Uterus (tissue), 4 donors: ENCODE measurements around the gene RAB39B. TPM values are rescaled to one million over a fixed set of nuclear protein-coding genes. Genes with fewer than 3 reads are reported as not detected.
"Not testable (repeated sequence)": the region's sequence is repeated elsewhere in the genome, so short reads cannot be mapped to it uniquely, and the experiment has no call there.

Experiments used
- DNase-seq, 2 donors: peaks; one replicate each; pipeline ENCODE4 v3.0.0-alpha.2; 2019 to 2020
- H3K27ac ChIP-seq, 2 donors: fragments of 200-600 bp; sonication (generic); 1 replicate in 1 of 2; 2 replicates in 1 of 2; pipeline ENCODE4 v1.5.1; 2016 to 2018
- H3K27me3 ChIP-seq, 2 donors: fragments of 200-600 bp; sonication (generic); one replicate each; pipeline ENCODE4 v1.5.1; 2018 to 2019; ENCODE audit warnings: control low read depth in 1 of 2
- H3K36me3 ChIP-seq, 2 donors: fragments of 200-600 bp; sonication (generic); one replicate each; pipeline ENCODE4 v1.5.1; 2019; ENCODE audit warnings: control low read depth in 1 of 2
- H3K4me1 ChIP-seq, 2 donors: fragments of 200-600 bp; sonication (generic); one replicate each; pipeline ENCODE4 v1.5.1; 2018 to 2019; ENCODE audit warnings: control low read depth in 1 of 2
- H3K4me3 ChIP-seq, 2 donors: fragments of 200-600 bp; sonication (generic); 1 replicate in 1 of 2; 2 replicates in 1 of 2; pipeline ENCODE4 v1.5.1; 2018 to 2019; ENCODE audit warnings: mild to moderate bottlenecking in 1 of 2
- H3K9me3 ChIP-seq, 2 donors: fragments of 200-600 bp; sonication (generic); one replicate each; pipeline ENCODE4 v1.5.1; 2019; ENCODE audit warnings: control low read depth in 1 of 2
- CTCF ChIP-seq, 4 experiments: fragments of 200-600 bp in 2 of 4; fragments of 450-650 bp in 2 of 4; sonication (generic) in 2 of 4; IDR thresholded peaks; one replicate each; pipeline ENCODE4 v1.5.1; 2016 to 2019; ENCODE audit warnings: antibody characterized with exemption in 4 of 4, mild to moderate bottlenecking in 2 of 4, moderate library complexity in 1 of 4
- POLR2A ChIP-seq, 2 donors: fragments of 450-650 bp; IDR thresholded peaks; one replicate each; pipeline ENCODE4 v1.6.1; 2016; ENCODE audit warnings: antibody characterized with exemption in 2 of 2, mild to moderate bottlenecking in 1 of 2, moderate library complexity in 1 of 2
- intact Hi-C: fragments of 100-400 bp; cut with DNase I; formaldehyde crosslinking; loops from one replicate; pipeline ENCODE4 v1.15.1; 2023; ENCODE audit warnings: low total_unique reads
- total RNA-seq, 4 donors: library from RNA; depleted of rRNA in 3 of 4; stranded (reverse); fragments of >200 nt in 3 of 4; gene quantifications; one replicate each; pipeline versions ENCODE4 v1.1.0 to v1.2.4, GENCODE V29; 2014 to 2023
- donor health status: DM: yes; HTN: yes; CAD: no.

The RAB39B gene
- total RNA-seq, 4 donors from 2014 or later: 0.24 to 3.5 TPM; not detected in 2

GRCh38 chrX:155225774-155226173 is 38.5 kb downstream of the RAB39B start:
- no peaks in the 10 kb centered on the region for H3K27me3 ChIP-seq
- TF ChIP-seq POLR2A (IDR thresholded peaks at IDR 0.05) (no peak), CTCF (IDR thresholded peaks at IDR 0.05) (no peak)
- intact Hi-C loops: no loop called here
- no peaks in the 10 kb centered on the region for H3K4me1 ChIP-seq
- no peak overlapping the region for H3K27ac ChIP-seq
- H3K4me3 ChIP-seq: no peak overlapping the region
- no peaks in the 10 kb centered on the region for H3K9me3 ChIP-seq
- no peaks in the 10 kb centered on the region for H3K36me3 ChIP-seq
- no peak for DNase-seq

GRCh38 chrX:155223746-155224145 is 40.5 kb downstream of the RAB39B start:
- H3K9me3 ChIP-seq, H3K36me3 ChIP-seq, H3K4me3 ChIP-seq, H3K27me3 ChIP-seq, DNase-seq, intact Hi-C loops, H3K4me1 ChIP-seq, H3K27ac ChIP-seq: not testable (repeated sequence)

- no peak overlapping the region for H3K27ac ChIP-seq
- no peaks in the 10 kb centered on the region for H3K9me3 ChIP-seq
- peaks cover 0 to 3% of the 10 kb centered on the region in 2 donors for H3K4me1 ChIP-seq
- H3K27me3 ChIP-seq: no peaks in the 10 kb centered on the region
- intact Hi-C loops: no loop called here
- H3K36me3 ChIP-seq: no peaks in the 10 kb centered on the region
- no peak overlapping the region for H3K4me3 ChIP-seq
- no peak for DNase-seq
- no peak for TF ChIP-seq CTCF (IDR thresholded peaks at IDR 0.05)
- TF ChIP-seq POLR2A (IDR thresholded peaks at IDR 0.05): no peak
Measured at GRCh38 chrX:155221351-155221750, 42.9 kb downstream of the RAB39B start.

GRCh38 chrX:155218777-155219176 is 45.5 kb downstream of the RAB39B start:
- DNase-seq: no peak
- H3K4me3 ChIP-seq: no peak overlapping the region
- intact Hi-C loops: no loop called here
- no peaks in the 10 kb centered on the region for H3K27me3 ChIP-seq
- no peak overlapping the region for H3K27ac ChIP-seq
- no peak for TF ChIP-seq POLR2A (IDR thresholded peaks at IDR 0.05)
- no peak for TF ChIP-seq CTCF (IDR thresholded peaks at IDR 0.05)
- H3K9me3 ChIP-seq: no peaks in the 10 kb centered on the region
- peaks cover 0 to 3% of the 10 kb centered on the region in 2 donors for H3K4me1 ChIP-seq
- no peaks in the 10 kb centered on the region for H3K36me3 ChIP-seq

GRCh38 chrX:155216940-155217440 is 47.3 kb downstream of the RAB39B start:
- DNase-seq: no peak
- no peaks in the 10 kb centered on the region for H3K27me3 ChIP-seq
- no peaks in the 10 kb centered on the region for H3K9me3 ChIP-seq
- peak overlapping the region; percentile 88 to 93 for H3K27ac ChIP-seq
- H3K36me3 ChIP-seq: no peaks in the 10 kb centered on the region
- TF ChIP-seq POLR2A (IDR thresholded peaks at IDR 0.05) (no peak), CTCF (IDR thresholded peaks at IDR 0.05) (no peak)
- H3K4me3 ChIP-seq: peak overlapping the region; percentile 64 to 86
- peaks cover 0 to 3% of the 10 kb centered on the region in 2 donors for H3K4me1 ChIP-seq
- intact Hi-C loops: no loop called here
